Hypothalamus (tissue), 51 donors: ENCODE data around the gene SLC39A11.
"Not testable (repeated sequence)": the region's sequence is repeated elsewhere in the genome, so short reads cannot be mapped to it uniquely, and the experiment has no call there.

Experiments used
- DNase-seq, 51 donors: peaks; one replicate each; lab custom pipeline; 2025; lab: John Stamatoyannopoulos, UW

The SLC39A11 gene

GRCh38 chr17:73092523-73093135 is at the start of gene SLC39A11:
TSS of gene SLC39A11 (minus strand) at chr17:73092688. CDS start at chr17:73088764, 3,924 bp downstream.
- peak; percentile 26 to 96 (median 89) for DNase-seq

- DNase-seq = no peak
These were observed 48.9 kb upstream of the SLC39A11 start for GRCh38 chr17:73141411-73141810.

- DNase-seq = no peak
These were observed 48.1 kb upstream of the SLC39A11 start for GRCh38 chr17:73140566-73140965.

- no peak for DNase-seq
These were observed 46.8 kb upstream of the SLC39A11 start for GRCh38 chr17:73139296-73139695.

- DNase-seq = no peak
These were observed 46.2 kb upstream of the SLC39A11 start for GRCh38 chr17:73138541-73139138.

GRCh38 chr17:73137376-73137775 is 44.9 kb upstream of the SLC39A11 start:
- no peak for DNase-seq

GRCh38 chr17:73135766-73136165 is 43.3 kb upstream of the SLC39A11 start:
- no peak for DNase-seq

- DNase-seq = no peak
These were observed 41.6 kb upstream of the SLC39A11 start for GRCh38 chr17:73133911-73134649.

- no peak for DNase-seq
These were observed 39.6 kb upstream of the SLC39A11 start for GRCh38 chr17:73132085-73132492.

- DNase-seq = not testable (repeated sequence)
These were observed 39.0 kb upstream of the SLC39A11 start for GRCh38 chr17:73131439-73131838.

- no peak for DNase-seq
These were observed 38.5 kb upstream of the SLC39A11 start for GRCh38 chr17:73130977-73131376.

GRCh38 chr17:73128496-73128895 is 36.0 kb upstream of the SLC39A11 start:
- no peak for DNase-seq

GRCh38 chr17:73126716-73127473 is 34.4 kb upstream of the SLC39A11 start:
- DNase-seq = no peak

- DNase-seq = no peak
These were observed 31.3 kb upstream of the SLC39A11 start for GRCh38 chr17:73123606-73124320.

GRCh38 chr17:73122953-73123605 is 30.6 kb upstream of the SLC39A11 start:
- DNase-seq = no peak

GRCh38 chr17:73121506-73121905 is 29.0 kb upstream of the SLC39A11 start:
- no peak for DNase-seq

GRCh38 chr17:73119631-73120030 is 27.1 kb upstream of the SLC39A11 start:
- DNase-seq = no peak

- DNase-seq = no peak
These were observed 26.5 kb upstream of the SLC39A11 start for GRCh38 chr17:73118951-73119391.

GRCh38 chr17:73118139-73118538 is 25.7 kb upstream of the SLC39A11 start:
- no peak for DNase-seq

- DNase-seq = no peak
These were observed 19.8 kb upstream of the SLC39A11 start for GRCh38 chr17:73112246-73112645.
